Fibroblast of skin of left biceps (primary cell): ENCODE results near the gene NEUROD2.

ENCODE experiments used
- DNase-seq, 2 experiments: peaks; one replicate each; pipeline ENCODE4 v3.0.0-alpha.2; 2013; ENCODE audit warnings: low read depth in 2 of 2

NEUROD2 gene

GRCh38 chr17:39618956-39619785 is 11.5 kb upstream of the NEUROD2 start:
- no peak for DNase-seq

- DNase-seq: no peak
These were observed 10.7 kb upstream of the NEUROD2 start for GRCh38 chr17:39618246-39618913.

GRCh38 chr17:39617446-39618245 is 9.9 kb upstream of the NEUROD2 start:
- DNase-seq: no peak

- DNase-seq: no peak
These were observed 9.4 kb upstream of the NEUROD2 start for GRCh38 chr17:39617100-39617445.

- no peak for DNase-seq
These were observed 7.7 kb upstream of the NEUROD2 start for GRCh38 chr17:39615434-39615833.

- no peak for DNase-seq
These were observed 6.9 kb upstream of the NEUROD2 start for GRCh38 chr17:39614545-39615157.

- DNase-seq: no peak
These were observed 5.3 kb upstream of the NEUROD2 start for GRCh38 chr17:39612935-39613464.

- DNase-seq: no peak
These were observed 4.7 kb upstream of the NEUROD2 start for GRCh38 chr17:39612291-39612894.

GRCh38 chr17:39611401-39612112 is 3.8 kb upstream of the NEUROD2 start:
- no peak for DNase-seq

- DNase-seq: no peak
These were observed 1.8 kb upstream of the NEUROD2 start for GRCh38 chr17:39609416-39610025.

GRCh38 chr17:39608142-39608981 is 642 bp upstream of the NEUROD2 start:
- no peak for DNase-seq

- DNase-seq: no peak
These were observed 466 bp downstream of the NEUROD2 start for GRCh38 chr17:39607057-39607850.

- no peak for DNase-seq
These were observed 1.2 kb downstream of the NEUROD2 start for GRCh38 chr17:39606434-39607056.

- DNase-seq: no peak
These were observed 2.0 kb downstream of the NEUROD2 start for GRCh38 chr17:39605492-39606433.

GRCh38 chr17:39604911-39605491 is 2.7 kb downstream of the NEUROD2 start:
- DNase-seq: no peak

- DNase-seq: no peak
These were observed 4.3 kb downstream of the NEUROD2 start for GRCh38 chr17:39603304-39604016.
